Glutamatergic neuron (in vitro differentiated cells): ENCODE data around the gene C11orf24. TPM values are rescaled to one million over a fixed set of nuclear protein-coding genes. Genes with fewer than 3 reads are reported as not detected.

Experiments used
- DNase-seq: peaks from one replicate; pipeline ENCODE4 v3.0.0; 2022
- H3K27ac Mint-ChIP-seq: one replicate; pipeline ENCODE4 v1.8.0; 2020; ENCODE audit warnings: mild to moderate bottlenecking, mixed read lengths, inconsistent platforms; ENCODE audit not compliant: unreplicated experiment
- H3K27me3 Mint-ChIP-seq: one replicate; pipeline ENCODE4 v1.8.0; 2020; ENCODE audit warnings: mild to moderate bottlenecking, moderate library complexity, mixed read lengths, inconsistent platforms; ENCODE audit not compliant: unreplicated experiment
- H3K36me3 Mint-ChIP-seq: one replicate; pipeline ENCODE4 v1.8.0; 2020; ENCODE audit warnings: mild to moderate bottlenecking, mixed read lengths, inconsistent platforms; ENCODE audit not compliant: unreplicated experiment
- H3K4me1 Mint-ChIP-seq: one replicate; pipeline ENCODE4 v1.8.0; 2020; ENCODE audit warnings: mild to moderate bottlenecking, low read depth, mixed read lengths, inconsistent platforms; ENCODE audit not compliant: unreplicated experiment
- H3K4me3 Mint-ChIP-seq: one replicate; pipeline ENCODE4 v1.8.0; 2020; ENCODE audit warnings: mild to moderate bottlenecking, mixed read lengths, inconsistent platforms; ENCODE audit not compliant: unreplicated experiment
- H3K9me3 Mint-ChIP-seq: one replicate; pipeline ENCODE4 v1.8.0; 2020; ENCODE audit warnings: mild to moderate bottlenecking, moderate library complexity, mixed read lengths, inconsistent platforms; ENCODE audit not compliant: unreplicated experiment
- CTCF ChIP-seq: fragments of 200-600 bp; sonication (generic); IDR thresholded peaks from one replicate; pipeline ENCODE4 v1.5.0; 2021; ENCODE audit not compliant: partially characterized antibody, unreplicated experiment
- total RNA-seq: library from RNA; stranded (reverse); fragmentation: NEBNext Ultra II Directional; extraction: Animal tissue kit (Norgen Biotek cat#: 25700); gene quantifications from one replicate; pipeline ENCODE4 v1.2.1, GENCODE V29; 2021; ENCODE audit not compliant: unreplicated experiment

The C11orf24 gene
- total RNA-seq, 1 donor from 2014 or later = 58.4 TPM

- Mint-ChIP-seq H3K27me3 (no peaks in the 10 kb centered on the region), H3K27ac (no peak overlapping the region), H3K36me3 (no peaks in the 10 kb centered on the region), H3K4me3 (no peak overlapping the region), H3K9me3 (peaks cover 2% of the 10 kb centered on the region), H3K4me1 (no peaks in the 10 kb centered on the region)
- DNase-seq = peak; percentile 87
- TF ChIP-seq CTCF = peak; percentile 97
These were observed 26.3 kb upstream of the C11orf24 start for GRCh38 chr11:68297812-68298658.

GRCh38 chr11:68297494-68297811 lies 25.7 kb upstream of the C11orf24 start:
- DNase-seq = no peak
- H3K27me3 Mint-ChIP-seq = no peaks in the 10 kb centered on the region
- H3K36me3 Mint-ChIP-seq = no peaks in the 10 kb centered on the region
- peaks cover 3% of the 10 kb centered on the region for H3K9me3 Mint-ChIP-seq
- no peak for TF ChIP-seq CTCF
- no peaks in the 10 kb centered on the region for H3K4me1 Mint-ChIP-seq
- H3K4me3 Mint-ChIP-seq = no peak overlapping the region
- H3K27ac Mint-ChIP-seq = no peak overlapping the region

GRCh38 chr11:68297052-68297378 lies 25.2 kb upstream of the C11orf24 start:
- Mint-ChIP-seq H3K27ac (no peak overlapping the region), H3K27me3 (no peaks in the 10 kb centered on the region), H3K36me3 (no peaks in the 10 kb centered on the region), H3K9me3 (peaks cover 3% of the 10 kb centered on the region), H3K4me1 (no peaks in the 10 kb centered on the region), H3K4me3 (no peak overlapping the region)
- DNase-seq = no peak
- no peak for TF ChIP-seq CTCF

GRCh38 chr11:68296344-68297051 lies 24.7 kb upstream of the C11orf24 start:
- DNase-seq = no peak
- Mint-ChIP-seq H3K9me3 (peaks cover 3% of the 10 kb centered on the region), H3K4me1 (no peaks in the 10 kb centered on the region), H3K27me3 (no peaks in the 10 kb centered on the region), H3K27ac (no peak overlapping the region), H3K36me3 (no peaks in the 10 kb centered on the region), H3K4me3 (no peak overlapping the region)
- no peak for TF ChIP-seq CTCF

- H3K36me3 Mint-ChIP-seq = no peaks in the 10 kb centered on the region
- no peaks in the 10 kb centered on the region for H3K4me1 Mint-ChIP-seq
- TF ChIP-seq CTCF = no peak
- no peaks in the 10 kb centered on the region for H3K27me3 Mint-ChIP-seq
- no peak overlapping the region for H3K4me3 Mint-ChIP-seq
- no peak overlapping the region for H3K27ac Mint-ChIP-seq
- no peak for DNase-seq
- peaks cover 3% of the 10 kb centered on the region for H3K9me3 Mint-ChIP-seq
These were observed 24.2 kb upstream of the C11orf24 start for GRCh38 chr11:68295940-68296339.
